GM12892 (cell line): ENCODE data around the gene PITPNC1.

Source experiments
- POLR2A ChIP-seq: IDR thresholded peaks from 2 replicates; pipeline ENCODE4 v1.6.1; 2011; ENCODE audit warnings: low read depth, low read length, control low read depth
- POLR2AphosphoS5 ChIP-seq: IDR thresholded peaks from 2 replicates; pipeline ENCODE4 v1.6.1; 2011; ENCODE audit warnings: low read depth, low read length, control low read depth
- TAF1 ChIP-seq: IDR thresholded peaks from 2 replicates; pipeline ENCODE4 v1.6.1; 2011; ENCODE audit warnings: low read depth, mild to moderate bottlenecking, control low read depth, low read length, borderline replicate concordance

- TF ChIP-seq POLR2A = no peak
- TF ChIP-seq POLR2AphosphoS5 = no peak
- no peak for TF ChIP-seq TAF1
These were observed 252.9 kb downstream of the PITPNC1 start for GRCh38 chr17:67629971-67630320.
